HEK293 (cell line): Measurements from ENCODE around the gene ORC4.

Source experiments
- CTCF ChIA-PET: fragments of 350-600 bp; formaldehyde crosslinking; extraction: SDS; loops from one replicate; lab custom pipeline; 2021; ENCODE audit warnings: antibody characterized with exemption; lab: Yijun Ruan, JAX
- POLR2A ChIA-PET: fragments of 300-600 bp; formaldehyde crosslinking; extraction: SDS; loops from one replicate; lab custom pipeline; 2020; ENCODE audit warnings: antibody characterized with exemption, inconsistent platforms; lab: Yijun Ruan, JAX
- H3K27ac ChIP-seq: fragments of 200-500 bp; sonication (Bioruptor generic); 2 replicates; pipeline ENCODE4 v1.5.1; 2014; ENCODE audit warnings: low read depth, low read length, control low read depth, inconsistent platforms; ENCODE audit errors: extremely low read depth
- H3K36me3 ChIP-seq, 2 experiments: fragments of 200-500 bp in 1 of 2; sonication (Bioruptor generic) in 1 of 2; 1 replicate in 1 of 2; 2 replicates in 1 of 2; pipeline ENCODE4 v1.5.1; 2014 to 2017; ENCODE audit warnings: inconsistent platforms in 2 of 2, low read length in 2 of 2; ENCODE audit not compliant: control insufficient read depth in 2 of 2, insufficient read depth in 1 of 2
- H3K4me1 ChIP-seq: fragments of 200-500 bp; sonication (Bioruptor generic); 2 replicates; pipeline ENCODE4 v1.5.1; 2014; ENCODE audit warnings: mild to moderate bottlenecking, low read length, inconsistent platforms; ENCODE audit not compliant: control insufficient read depth, insufficient read depth
- H3K4me3 ChIP-seq: 2 replicates; pipeline ENCODE4 v1.5.1; 2011; ENCODE audit warnings: low read depth, mild to moderate bottlenecking, control low read depth, low read length, moderate library complexity
- H3K9me3 ChIP-seq: fragments of 200-500 bp; sonication (Bioruptor generic); 2 replicates; pipeline ENCODE4 v1.5.1; 2014; ENCODE audit warnings: low read depth, low read length, inconsistent platforms; ENCODE audit not compliant: control insufficient read depth, insufficient read depth
- EGR2 ChIP-seq: fragments of 450-650 bp; formaldehyde crosslinking; IDR thresholded peaks from 2 replicates; pipeline ENCODE4 v1.5.1; 2016; ENCODE audit warnings: low read depth, missing biosample characterization, missing genetic modification characterization
- HOXA7 ChIP-seq: sonication (generic); formaldehyde crosslinking; IDR thresholded peaks from 2 replicates; pipeline ENCODE4 v1.8.1; 2022; ENCODE audit warnings: missing genetic modification reagents, borderline replicate concordance
- KLF7 ChIP-seq: fragments of 450-650 bp; formaldehyde crosslinking; IDR thresholded peaks from 2 replicates; pipeline ENCODE4 v1.5.1; 2016; ENCODE audit warnings: missing biosample characterization, missing genetic modification characterization, borderline replicate concordance
- PRDM1 ChIP-seq: fragments of 450-650 bp; formaldehyde crosslinking; IDR thresholded peaks from 2 replicates; pipeline ENCODE4; 2016; ENCODE audit warnings: missing biosample characterization, missing genetic modification characterization
- SALL2 ChIP-seq: fragments of 450-650 bp; formaldehyde crosslinking; IDR thresholded peaks from 2 replicates; pipeline ENCODE4 v1.5.0; 2017; ENCODE audit warnings: missing biosample characterization, mild to moderate bottlenecking, missing genetic modification characterization, borderline replicate concordance
- SETDB1 ChIP-seq: IDR thresholded peaks from one replicate; pipeline ENCODE4 v1.6.1; 2017; ENCODE audit warnings: mild to moderate bottlenecking, low read length, moderate library complexity, mixed read lengths; ENCODE audit not compliant: insufficient read length
- TRIM28 ChIP-seq: IDR thresholded peaks from 2 replicates; pipeline ENCODE4 v1.6.1; 2011; ENCODE audit warnings: low read length, control low read depth, borderline replicate concordance
- ZFHX2 ChIP-seq: fragments of 450-650 bp; formaldehyde crosslinking; conservative IDR thresholded peaks from 2 replicates; pipeline ENCODE4 v1.5.1; 2016; ENCODE audit warnings: missing biosample characterization, missing genetic modification characterization
- ZNF132 ChIP-seq: fragments of 450-650 bp; formaldehyde crosslinking; IDR thresholded peaks from 2 replicates; pipeline ENCODE4 v1.5.1; 2017; ENCODE audit warnings: missing biosample characterization, missing genetic modification characterization, borderline replicate concordance
- ZNF214 ChIP-seq: fragments of 450-650 bp; formaldehyde crosslinking; IDR thresholded peaks from 2 replicates; pipeline ENCODE4 v1.5.1; 2017; ENCODE audit warnings: missing biosample characterization, mild to moderate bottlenecking, missing genetic modification characterization, borderline replicate concordance
- ZNF350 ChIP-seq: fragments of 450-650 bp; formaldehyde crosslinking; IDR thresholded peaks from 2 replicates; pipeline ENCODE4 v1.5.0; 2017; ENCODE audit warnings: missing biosample characterization, mild to moderate bottlenecking, missing genetic modification characterization
- ZNF354C ChIP-seq: fragments of 450-650 bp; formaldehyde crosslinking; IDR thresholded peaks from 2 replicates; pipeline ENCODE4 v1.5.1; 2016; ENCODE audit warnings: missing biosample characterization, missing genetic modification characterization, low read depth, borderline replicate concordance
- ZNF37A ChIP-seq: fragments of 450-650 bp; IDR thresholded peaks from 2 replicates; pipeline ENCODE4 v1.5.1; 2018; ENCODE audit warnings: missing biosample characterization, missing genetic modification characterization
- ZNF549 ChIP-seq: fragments of 450-650 bp; IDR thresholded peaks from 2 replicates; pipeline ENCODE4 v1.5.1; 2018; ENCODE audit warnings: missing biosample characterization, missing genetic modification characterization, mild to moderate bottlenecking, inconsistent platforms, moderate library complexity
- ZNF571 ChIP-seq: fragments of 450-650 bp; formaldehyde crosslinking; IDR thresholded peaks from 2 replicates; pipeline ENCODE4 v1.5.0; 2017; ENCODE audit warnings: missing biosample characterization, missing genetic modification characterization
- ZNF596 ChIP-seq: fragments of 450-650 bp; IDR thresholded peaks from 2 replicates; pipeline ENCODE4 v1.5.0; 2018; ENCODE audit warnings: missing biosample characterization, mild to moderate bottlenecking, missing genetic modification characterization, moderate library complexity
- TF ChIP-seq, protein P1 (sequence below): fragments of 450-650 bp; formaldehyde crosslinking; IDR thresholded peaks from 2 replicates; pipeline ENCODE4 v1.5.0; 2017; ENCODE audit warnings: missing biosample characterization, missing genetic modification characterization, borderline replicate concordance
- TF ChIP-seq, protein P2 (sequence below): fragments of 450-650 bp; formaldehyde crosslinking; conservative IDR thresholded peaks from 2 replicates; pipeline ENCODE4 v1.5.1; 2016; ENCODE audit warnings: low read depth, missing biosample characterization, missing genetic modification characterization
- TF ChIP-seq, protein P3 (sequence below): fragments of 450-650 bp; formaldehyde crosslinking; IDR thresholded peaks from 2 replicates; pipeline ENCODE4 v1.5.1; 2016; ENCODE audit warnings: missing biosample characterization, missing genetic modification characterization
- TF ChIP-seq, protein P4 (sequence below): fragments of 450-650 bp; formaldehyde crosslinking; IDR thresholded peaks from 2 replicates; pipeline ENCODE4 v1.5.1; 2016; ENCODE audit warnings: missing biosample characterization, missing genetic modification characterization
- TF ChIP-seq, protein P5 (sequence below): fragments of 450-650 bp; formaldehyde crosslinking; IDR thresholded peaks from 2 replicates; pipeline ENCODE4 v1.5.1; 2016; ENCODE audit warnings: missing biosample characterization, missing genetic modification characterization, borderline replicate concordance

The ORC4 gene

DNA sequence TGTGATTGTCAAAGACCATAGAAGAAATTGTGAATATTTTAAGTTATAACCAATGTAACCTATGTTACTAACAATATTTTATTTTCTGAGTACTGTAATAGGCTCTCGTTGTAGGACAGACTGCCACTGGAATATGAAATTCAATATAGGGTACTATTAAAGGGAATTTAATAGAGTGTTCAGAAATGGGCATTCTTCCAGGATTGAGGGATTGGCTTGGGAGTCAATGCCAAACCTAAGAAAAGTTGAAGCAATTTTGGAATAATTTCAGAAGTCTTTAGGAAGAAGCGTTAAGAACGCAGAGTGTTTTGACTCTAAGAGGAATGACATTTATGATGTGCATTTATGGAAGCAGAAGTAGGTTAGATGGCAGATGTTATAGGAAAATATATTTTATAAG lies 96.7 kb downstream of the ORC4 start:
- TF ChIP-seq EGR2 (tag by site-specific recombination) (no peak), TRIM28 (no peak), SALL2 (tag by site-specific recombination) (no peak), ZNF596 (tag by site-specific recombination) (no peak), ZNF549 (tag by site-specific recombination) (no peak), KLF7 (no peak), ZNF354C (no peak), SETDB1 (no peak), HOXA7 (CRISPR knock-in tag) (no peak), ZNF37A (tag by site-specific recombination) (no peak), PRDM1 (no peak), ZFHX2 (tag by site-specific recombination) (no peak)
- TF ChIP-seq, protein P1, sequence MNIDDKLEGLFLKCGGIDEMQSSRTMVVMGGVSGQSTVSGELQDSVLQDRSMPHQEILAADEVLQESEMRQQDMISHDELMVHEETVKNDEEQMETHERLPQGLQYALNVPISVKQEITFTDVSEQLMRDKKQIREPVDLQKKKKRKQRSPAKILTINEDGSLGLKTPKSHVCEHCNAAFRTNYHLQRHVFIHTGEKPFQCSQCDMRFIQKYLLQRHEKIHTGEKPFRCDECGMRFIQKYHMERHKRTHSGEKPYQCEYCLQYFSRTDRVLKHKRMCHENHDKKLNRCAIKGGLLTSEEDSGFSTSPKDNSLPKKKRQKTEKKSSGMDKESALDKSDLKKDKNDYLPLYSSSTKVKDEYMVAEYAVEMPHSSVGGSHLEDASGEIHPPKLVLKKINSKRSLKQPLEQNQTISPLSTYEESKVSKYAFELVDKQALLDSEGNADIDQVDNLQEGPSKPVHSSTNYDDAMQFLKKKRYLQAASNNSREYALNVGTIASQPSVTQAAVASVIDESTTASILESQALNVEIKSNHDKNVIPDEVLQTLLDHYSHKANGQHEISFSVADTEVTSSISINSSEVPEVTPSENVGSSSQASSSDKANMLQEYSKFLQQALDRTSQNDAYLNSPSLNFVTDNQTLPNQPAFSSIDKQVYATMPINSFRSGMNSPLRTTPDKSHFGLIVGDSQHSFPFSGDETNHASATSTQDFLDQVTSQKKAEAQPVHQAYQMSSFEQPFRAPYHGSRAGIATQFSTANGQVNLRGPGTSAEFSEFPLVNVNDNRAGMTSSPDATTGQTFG (tag by site-specific recombination): no peak
- TF ChIP-seq, protein P2, sequence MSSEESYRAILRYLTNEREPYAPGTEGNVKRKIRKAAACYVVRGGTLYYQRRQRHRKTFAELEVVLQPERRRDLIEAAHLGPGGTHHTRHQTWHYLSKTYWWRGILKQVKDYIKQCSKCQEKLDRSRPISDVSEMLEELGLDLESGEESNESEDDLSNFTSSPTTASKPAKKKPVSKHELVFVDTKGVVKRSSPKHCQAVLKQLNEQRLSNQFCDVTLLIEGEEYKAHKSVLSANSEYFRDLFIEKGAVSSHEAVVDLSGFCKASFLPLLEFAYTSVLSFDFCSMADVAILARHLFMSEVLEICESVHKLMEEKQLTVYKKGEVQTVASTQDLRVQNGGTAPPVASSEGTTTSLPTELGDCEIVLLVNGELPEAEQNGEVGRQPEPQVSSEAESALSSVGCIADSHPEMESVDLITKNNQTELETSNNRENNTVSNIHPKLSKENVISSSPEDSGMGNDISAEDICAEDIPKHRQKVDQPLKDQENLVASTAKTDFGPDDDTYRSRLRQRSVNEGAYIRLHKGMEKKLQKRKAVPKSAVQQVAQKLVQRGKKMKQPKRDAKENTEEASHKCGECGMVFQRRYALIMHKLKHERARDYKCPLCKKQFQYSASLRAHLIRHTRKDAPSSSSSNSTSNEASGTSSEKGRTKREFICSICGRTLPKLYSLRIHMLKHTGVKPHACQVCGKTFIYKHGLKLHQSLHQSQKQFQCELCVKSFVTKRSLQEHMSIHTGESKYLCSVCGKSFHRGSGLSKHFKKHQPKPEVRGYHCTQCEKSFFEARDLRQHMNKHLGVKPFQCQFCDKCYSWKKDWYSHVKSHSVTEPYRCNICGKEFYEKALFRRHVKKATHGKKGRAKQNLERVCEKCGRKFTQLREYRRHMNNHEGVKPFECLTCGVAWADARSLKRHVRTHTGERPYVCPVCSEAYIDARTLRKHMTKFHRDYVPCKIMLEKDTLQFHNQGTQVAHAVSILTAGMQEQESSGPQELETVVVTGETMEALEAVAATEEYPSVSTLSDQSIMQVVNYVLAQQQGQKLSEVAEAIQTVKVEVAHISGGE (tag by site-specific recombination): no peak
- TF ChIP-seq, protein P3, sequence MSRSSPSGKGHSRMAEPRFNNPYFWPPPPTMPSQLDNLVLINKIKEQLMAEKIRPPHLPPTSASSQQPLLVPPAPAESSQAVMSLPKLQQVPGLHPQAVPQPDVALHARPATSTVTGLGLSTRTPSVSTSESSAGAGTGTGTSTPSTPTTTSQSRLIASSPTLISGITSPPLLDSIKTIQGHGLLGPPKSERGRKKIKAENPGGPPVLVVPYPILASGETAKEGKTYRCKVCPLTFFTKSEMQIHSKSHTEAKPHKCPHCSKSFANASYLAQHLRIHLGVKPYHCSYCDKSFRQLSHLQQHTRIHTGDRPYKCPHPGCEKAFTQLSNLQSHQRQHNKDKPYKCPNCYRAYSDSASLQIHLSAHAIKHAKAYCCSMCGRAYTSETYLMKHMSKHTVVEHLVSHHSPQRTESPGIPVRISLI (tag by site-specific recombination): no peak
- ChIA-PET POLR2A (no interaction called here), CTCF (interaction anchor here (1.0 kb wide), 1 partner anchor 11 kb away, joined by 5 read pairs; no protein-coding TSS in a partner anchor)
- Histone ChIP-seq H3K4me3 (no peak overlapping the region), H3K9me3 (no peaks in the 10 kb centered on the region), H3K4me1 (no peaks in the 10 kb centered on the region), H3K27ac (no peak overlapping the region), H3K36me3 (peaks cover 0 to 37% of the 10 kb centered on the region in 2 experiments; a peak in 2 of 3 replicates)

DNA sequence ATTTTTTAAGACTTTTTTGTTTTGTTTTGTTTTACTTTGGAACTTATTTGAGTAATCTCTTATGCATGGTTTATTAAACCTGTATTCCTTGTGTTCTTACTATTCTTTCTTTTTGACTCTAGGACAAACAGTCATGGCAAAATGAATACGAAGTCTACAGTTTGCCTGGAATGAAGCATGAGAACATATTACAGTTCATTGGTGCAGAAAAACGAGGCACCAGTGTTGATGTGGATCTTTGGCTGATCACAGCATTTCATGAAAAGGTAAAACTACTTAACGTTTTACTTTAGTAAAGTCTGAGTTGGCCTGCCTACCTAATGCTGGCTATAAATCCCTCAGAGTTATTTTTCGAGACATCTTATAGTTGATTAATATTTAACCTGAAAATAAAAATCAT lies 103.4 kb downstream of the ORC4 start:
- H3K27ac ChIP-seq: no peak overlapping the region
- H3K4me3 ChIP-seq: no peak overlapping the region
- H3K9me3 ChIP-seq: no peaks in the 10 kb centered on the region
- POLR2A ChIA-PET: no interaction called here
- CTCF ChIA-PET: no interaction called here
- H3K4me1 ChIP-seq: peaks cover 5% of the 10 kb centered on the region
- peaks cover 7 to 25% of the 10 kb centered on the region in 2 experiments; a peak in 2 of 3 replicates for H3K36me3 ChIP-seq
- TF ChIP-seq ZNF571 (tag by site-specific recombination) (no peak), ZNF214 (tag by site-specific recombination) (no peak), ZNF350 (tag by site-specific recombination) (no peak), ZNF132 (tag by site-specific recombination) (no peak), SETDB1 (no peak)
- TF ChIP-seq, protein P4, sequence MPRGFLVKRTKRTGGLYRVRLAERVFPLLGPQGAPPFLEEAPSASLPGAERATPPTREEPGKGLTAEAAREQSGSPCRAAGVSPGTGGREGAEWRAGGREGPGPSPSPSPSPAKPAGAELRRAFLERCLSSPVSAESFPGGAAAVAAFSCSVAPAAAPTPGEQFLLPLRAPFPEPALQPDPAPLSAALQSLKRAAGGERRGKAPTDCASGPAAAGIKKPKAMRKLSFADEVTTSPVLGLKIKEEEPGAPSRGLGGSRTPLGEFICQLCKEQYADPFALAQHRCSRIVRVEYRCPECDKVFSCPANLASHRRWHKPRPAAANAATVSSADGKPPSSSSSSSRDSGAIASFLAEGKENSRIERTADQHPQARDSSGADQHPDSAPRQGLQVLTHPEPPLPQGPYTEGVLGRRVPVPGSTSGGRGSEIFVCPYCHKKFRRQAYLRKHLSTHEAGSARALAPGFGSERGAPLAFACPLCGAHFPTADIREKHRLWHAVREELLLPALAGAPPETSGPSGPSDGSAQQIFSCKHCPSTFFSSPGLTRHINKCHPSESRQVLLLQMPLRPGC (tag by site-specific recombination): no peak
- TF ChIP-seq, protein P5, sequence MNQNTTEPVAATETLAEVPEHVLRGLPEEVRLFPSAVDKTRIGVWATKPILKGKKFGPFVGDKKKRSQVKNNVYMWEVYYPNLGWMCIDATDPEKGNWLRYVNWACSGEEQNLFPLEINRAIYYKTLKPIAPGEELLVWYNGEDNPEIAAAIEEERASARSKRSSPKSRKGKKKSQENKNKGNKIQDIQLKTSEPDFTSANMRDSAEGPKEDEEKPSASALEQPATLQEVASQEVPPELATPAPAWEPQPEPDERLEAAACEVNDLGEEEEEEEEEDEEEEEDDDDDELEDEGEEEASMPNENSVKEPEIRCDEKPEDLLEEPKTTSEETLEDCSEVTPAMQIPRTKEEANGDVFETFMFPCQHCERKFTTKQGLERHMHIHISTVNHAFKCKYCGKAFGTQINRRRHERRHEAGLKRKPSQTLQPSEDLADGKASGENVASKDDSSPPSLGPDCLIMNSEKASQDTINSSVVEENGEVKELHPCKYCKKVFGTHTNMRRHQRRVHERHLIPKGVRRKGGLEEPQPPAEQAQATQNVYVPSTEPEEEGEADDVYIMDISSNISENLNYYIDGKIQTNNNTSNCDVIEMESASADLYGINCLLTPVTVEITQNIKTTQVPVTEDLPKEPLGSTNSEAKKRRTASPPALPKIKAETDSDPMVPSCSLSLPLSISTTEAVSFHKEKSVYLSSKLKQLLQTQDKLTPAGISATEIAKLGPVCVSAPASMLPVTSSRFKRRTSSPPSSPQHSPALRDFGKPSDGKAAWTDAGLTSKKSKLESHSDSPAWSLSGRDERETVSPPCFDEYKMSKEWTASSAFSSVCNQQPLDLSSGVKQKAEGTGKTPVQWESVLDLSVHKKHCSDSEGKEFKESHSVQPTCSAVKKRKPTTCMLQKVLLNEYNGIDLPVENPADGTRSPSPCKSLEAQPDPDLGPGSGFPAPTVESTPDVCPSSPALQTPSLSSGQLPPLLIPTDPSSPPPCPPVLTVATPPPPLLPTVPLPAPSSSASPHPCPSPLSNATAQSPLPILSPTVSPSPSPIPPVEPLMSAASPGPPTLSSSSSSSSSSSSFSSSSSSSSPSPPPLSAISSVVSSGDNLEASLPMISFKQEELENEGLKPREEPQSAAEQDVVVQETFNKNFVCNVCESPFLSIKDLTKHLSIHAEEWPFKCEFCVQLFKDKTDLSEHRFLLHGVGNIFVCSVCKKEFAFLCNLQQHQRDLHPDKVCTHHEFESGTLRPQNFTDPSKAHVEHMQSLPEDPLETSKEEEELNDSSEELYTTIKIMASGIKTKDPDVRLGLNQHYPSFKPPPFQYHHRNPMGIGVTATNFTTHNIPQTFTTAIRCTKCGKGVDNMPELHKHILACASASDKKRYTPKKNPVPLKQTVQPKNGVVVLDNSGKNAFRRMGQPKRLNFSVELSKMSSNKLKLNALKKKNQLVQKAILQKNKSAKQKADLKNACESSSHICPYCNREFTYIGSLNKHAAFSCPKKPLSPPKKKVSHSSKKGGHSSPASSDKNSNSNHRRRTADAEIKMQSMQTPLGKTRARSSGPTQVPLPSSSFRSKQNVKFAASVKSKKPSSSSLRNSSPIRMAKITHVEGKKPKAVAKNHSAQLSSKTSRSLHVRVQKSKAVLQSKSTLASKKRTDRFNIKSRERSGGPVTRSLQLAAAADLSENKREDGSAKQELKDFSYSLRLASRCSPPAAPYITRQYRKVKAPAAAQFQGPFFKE (tag by site-specific recombination): no peak
